GM21825 (cell line): Measurements from ENCODE around the gene MC3R.
"Not testable (repeated sequence)": the region's sequence is repeated elsewhere in the genome, so short reads cannot be mapped to it uniquely, and the experiment has no call there.

ENCODE experiments used
- ATAC-seq: cut with Tn5 transposase; IDR thresholded peaks from one replicate; pipeline ENCODE4 v1.9.1; 2021; ENCODE audit warnings: mild to moderate bottlenecking, moderate library complexity; ENCODE audit not compliant: unreplicated experiment

Gene MC3R

GRCh38 chr20:56247954-56248782, at the start of gene MC3R:
MC3R (plus strand) TSS chr20:56248732; CDS start chr20:56248844, 112 bp downstream.
- no peak for ATAC-seq

GRCh38 chr20:56200456-56200855, 48.1 kb upstream of the MC3R start:
- no peak for ATAC-seq

GRCh38 chr20:56202493-56203077, 45.9 kb upstream of the MC3R start:
- ATAC-seq, result no peak

- no peak for ATAC-seq
These were observed 44.3 kb upstream of the MC3R start for GRCh38 chr20:56204206-56204605.

- no peak for ATAC-seq
These were observed 43.2 kb upstream of the MC3R start for GRCh38 chr20:56205346-56205745.

- ATAC-seq, result no peak
These were observed 40.9 kb upstream of the MC3R start for GRCh38 chr20:56207656-56208055.

- ATAC-seq, result no peak
These were observed 40.4 kb upstream of the MC3R start for GRCh38 chr20:56208121-56208520.

GRCh38 chr20:56211051-56211450, 37.5 kb upstream of the MC3R start:
- ATAC-seq, result no peak

GRCh38 chr20:56212091-56212490, 36.4 kb upstream of the MC3R start:
- ATAC-seq, result no peak

GRCh38 chr20:56213321-56213720, 35.2 kb upstream of the MC3R start:
- ATAC-seq, result no peak

GRCh38 chr20:56215115-56215514, 33.4 kb upstream of the MC3R start:
- no peak for ATAC-seq

GRCh38 chr20:56217829-56218228, 30.7 kb upstream of the MC3R start:
- no peak for ATAC-seq

- ATAC-seq, result not testable (repeated sequence)
These were observed 27.3 kb upstream of the MC3R start for GRCh38 chr20:56221186-56221585.

GRCh38 chr20:56222201-56222600, 26.3 kb upstream of the MC3R start:
- ATAC-seq, result no peak

- no peak for ATAC-seq
These were observed 25.6 kb upstream of the MC3R start for GRCh38 chr20:56222945-56223344.

GRCh38 chr20:56223352-56223751, 25.2 kb upstream of the MC3R start:
- ATAC-seq, result no peak

GRCh38 chr20:56228021-56228420, 20.5 kb upstream of the MC3R start:
- no peak for ATAC-seq

GRCh38 chr20:56229812-56230211, 18.7 kb upstream of the MC3R start:
- ATAC-seq, result no peak

- ATAC-seq, result no peak
These were observed 14.4 kb upstream of the MC3R start for GRCh38 chr20:56234110-56234509.

- no peak for ATAC-seq
These were observed 11.2 kb upstream of the MC3R start for GRCh38 chr20:56237335-56237734.

GRCh38 chr20:56244259-56244658, 4.3 kb upstream of the MC3R start:
- ATAC-seq, result no peak

GRCh38 chr20:56245761-56246160, 2.8 kb upstream of the MC3R start:
- no peak for ATAC-seq
